ENCODE measurements around the gene PWP1.

The PWP1 gene

GRCh38 chr12:107677671-107678070 is 7.9 kb upstream of the PWP1 start:
- CTCF ChIA-PET = interaction anchor here (1.2 to 9.4 kb wide), 6 partner anchors 11 to 835 kb away, joined by 3 to 155 read pairs (median 4); no protein-coding TSS in a partner anchor

GRCh38 chr12:107679336-107679735 is 6.3 kb upstream of the PWP1 start:
- CTCF ChIA-PET = interaction anchor here (1.2 to 9.4 kb wide), 5 partner anchors 6 to 547 kb away, joined by 3 to 155 read pairs (median 5); no protein-coding TSS in a partner anchor

More at GRCh38 chr12:107677671-107678070, 7.9 kb upstream of the PWP1 start:
- TF ChIP-seq CTCF (IDR thresholded peaks at IDR 0.05; ENCODE audit: insufficient read depth, low read length, missing control alignments) = no peak
- H3K4me3 ChIP-seq (ENCODE audit: low read depth, low read length) = no peak overlapping the region
- DNase-seq (ENCODE audit: low read depth, low spot score) = no peak
- POLR2A ChIA-PET = no interaction called here

GRCh38 chr12:107681455-107681835 is 4.2 kb upstream of the PWP1 start:
- CTCF ChIA-PET = interaction anchor here (1.2 to 7.6 kb wide), 2 partner anchors 8 to 12 kb away, joined by 3 to 61 read pairs; no protein-coding TSS in a partner anchor
- POLR2A ChIA-PET = interaction anchor here (1.0 kb wide), 1 partner anchor 81 kb away, joined by 4 read pairs; no protein-coding TSS in a partner anchor
- TF ChIP-seq CTCF (IDR thresholded peaks at IDR 0.05; ENCODE audit: insufficient read depth, low read length, missing control alignments) = no peak
- DNase-seq (ENCODE audit: low read depth, low spot score) = no peak
- H3K4me3 ChIP-seq (ENCODE audit: low read depth, low read length) = no peak overlapping the region

More at GRCh38 chr12:107679336-107679735, 6.3 kb upstream of the PWP1 start:
- no peak for DNase-seq (ENCODE audit: low read depth, low spot score)
- no peak for TF ChIP-seq CTCF (IDR thresholded peaks at IDR 0.05; ENCODE audit: insufficient read depth, low read length, missing control alignments)
- H3K4me3 ChIP-seq (ENCODE audit: low read depth, low read length) = no peak overlapping the region
- POLR2A ChIA-PET = no interaction called here

GRCh38 chr12:107681836-107682820 is 3.5 kb upstream of the PWP1 start:
- no peak for DNase-seq (ENCODE audit: low read depth, low spot score)
- H3K4me3 ChIP-seq (ENCODE audit: low read depth, low read length) = no peak overlapping the region
- ChIA-PET POLR2A (no interaction called here), CTCF (interaction anchor here (7.6 kb wide), 1 partner anchor 9 kb away, joined by 61 read pairs; no protein-coding TSS in a partner anchor)
- no peak for TF ChIP-seq CTCF (IDR thresholded peaks at IDR 0.05; ENCODE audit: insufficient read depth, low read length, missing control alignments)

- ChIA-PET POLR2A (interaction anchor here (0.8 kb wide), 1 partner anchor 8 kb away, joined by 4 read pairs; no protein-coding TSS in a partner anchor), CTCF (interaction anchor here (1.5 to 7.6 kb wide), 2 partner anchors 11 to 201 kb away, joined by 11 to 61 read pairs; no protein-coding TSS in a partner anchor)
- no peak overlapping the region for H3K4me3 ChIP-seq (ENCODE audit: low read depth, low read length)
- DNase-seq (ENCODE audit: low read depth, low spot score) = no peak
- TF ChIP-seq CTCF (IDR thresholded peaks at IDR 0.05; ENCODE audit: insufficient read depth, low read length, missing control alignments) = no peak
These were observed 1.4 kb upstream of the PWP1 start for GRCh38 chr12:107684029-107684795.

All from AG04449 (cell line).